ENCODE data around the gene CHMP4A.
"Not testable (repeated sequence)": the region's sequence is repeated elsewhere in the genome, so short reads cannot be mapped to it uniquely, and the experiment has no call there.

CHMP4A gene

GRCh38 chr14:24222987-24223386, 9.7 kb upstream of the CHMP4A start:
- DNase-seq: not testable (repeated sequence)

GRCh38 chr14:24219521-24219920, 6.2 kb upstream of the CHMP4A start:
- DNase-seq: no peak

GRCh38 chr14:24219080-24219479, 5.8 kb upstream of the CHMP4A start:
- DNase-seq: no peak

- DNase-seq: not testable (repeated sequence)
These were observed 3.6 kb upstream of the CHMP4A start for GRCh38 chr14:24216876-24217275.

GRCh38 chr14:24216345-24216699, 3.0 kb upstream of the CHMP4A start:
- no peak for DNase-seq

- peak; percentile 89 for DNase-seq
These were observed 2.4 kb upstream of the CHMP4A start, which contains the start of gene MDP1 for GRCh38 chr14:24215495-24216344. TSS of gene MDP1 (minus strand) at chr14:24216066. CDS start at chr14:24215955, 111 bp downstream.

- DNase-seq: no peak
These were observed 776 bp upstream of the CHMP4A start for GRCh38 chr14:24213866-24214662.

- no peak for DNase-seq
These were observed 2.0 kb downstream of the CHMP4A start for GRCh38 chr14:24211311-24211710.

GRCh38 chr14:24207625-24208024, 5.7 kb downstream of the CHMP4A start:
- DNase-seq: no peak

GRCh38 chr14:24207104-24207551, 6.2 kb downstream of the CHMP4A start:
- no peak for DNase-seq

- DNase-seq: no peak
These were observed 6.8 kb downstream of the CHMP4A start for GRCh38 chr14:24206260-24207103.

- DNase-seq: no peak
These were observed 8.8 kb downstream of the CHMP4A start for GRCh38 chr14:24204163-24205146.

GRCh38 chr14:24203249-24203886, 9.9 kb downstream of the CHMP4A start:
- DNase-seq: not testable (repeated sequence)

GRCh38 chr14:24202538-24202937, 10.8 kb downstream of the CHMP4A start:
- not testable (repeated sequence) for DNase-seq

- no peak for DNase-seq
These were observed 14.3 kb downstream of the CHMP4A start for GRCh38 chr14:24198814-24199524.

GRCh38 chr14:24197056-24197450, 16.2 kb downstream of the CHMP4A start:
- DNase-seq: no peak

GRCh38 chr14:24196071-24197055, 16.9 kb downstream of the CHMP4A start:
- DNase-seq: no peak

- peak; percentile 90 for DNase-seq
These were observed 17.9 kb downstream of the CHMP4A start, which contains the start of gene TM9SF1 for GRCh38 chr14:24195186-24196070. TSS of gene TM9SF1 (minus strand) at chr14:24195441. CDS start at chr14:24195019, 422 bp downstream.

Data from activated CD4-positive, alpha-beta T cell treated with anti-CD3 and anti-CD28 coated beads for 48 hours (primary cell).